NB4 (cell line): Measurements from ENCODE around the gene ZNF180.

Experiments
- DNase-seq: peaks from one replicate; pipeline ENCODE4 v3.0.0; 2010; ENCODE audit warnings: low read depth
- H3K4me3 ChIP-seq: one replicate; pipeline ENCODE4 v1.5.1; 2011; ENCODE audit warnings: mild to moderate bottlenecking, low read depth, low read length, moderate library complexity
- MYC ChIP-seq: IDR thresholded peaks from 2 replicates; pipeline ENCODE4 v1.6.1; 2011; ENCODE audit warnings: low read depth, low read length
- POLR2A ChIP-seq: IDR thresholded peaks from 2 replicates; pipeline ENCODE4 v1.6.1; 2011; ENCODE audit warnings: mild to moderate bottlenecking; ENCODE audit not compliant: insufficient read length; ENCODE audit errors: extremely low read depth
- TF ChIP-seq, protein P1 (sequence below): IDR thresholded peaks from 2 replicates; pipeline ENCODE4 v1.6.1; 2011; ENCODE audit warnings: low read depth, low read length
- TF ChIP-seq, protein P2 (sequence below): IDR thresholded peaks from one replicate; pipeline ENCODE4 v1.5.1; 2012; ENCODE audit warnings: low read depth, low read length

Gene ZNF180

DNA sequence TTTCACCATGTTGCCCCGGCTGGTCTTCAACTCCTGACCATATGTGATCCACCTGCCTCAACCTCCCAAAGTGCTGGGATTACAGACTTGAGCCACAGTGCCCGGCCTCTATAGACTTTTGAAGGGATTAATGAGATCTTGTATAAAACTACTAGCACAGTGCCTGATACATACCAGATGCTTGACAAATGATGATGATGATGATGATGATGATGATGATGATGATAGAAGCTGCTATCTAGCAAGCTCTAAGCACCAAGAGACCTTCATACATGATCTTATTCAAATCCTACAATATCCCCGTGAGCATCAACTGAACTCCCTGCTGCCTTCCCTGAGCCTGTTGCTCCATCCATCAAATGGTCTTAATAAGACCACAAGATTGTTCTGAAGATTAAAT is 14.7 kb upstream of the ZNF180 start:
- H3K4me3 ChIP-seq, result no peak overlapping the region
- TF ChIP-seq, protein P1, sequence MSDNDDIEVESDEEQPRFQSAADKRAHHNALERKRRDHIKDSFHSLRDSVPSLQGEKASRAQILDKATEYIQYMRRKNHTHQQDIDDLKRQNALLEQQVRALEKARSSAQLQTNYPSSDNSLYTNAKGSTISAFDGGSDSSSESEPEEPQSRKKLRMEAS, result no peak
- TF ChIP-seq MYC, result no peak
- no peak for DNase-seq

DNA sequence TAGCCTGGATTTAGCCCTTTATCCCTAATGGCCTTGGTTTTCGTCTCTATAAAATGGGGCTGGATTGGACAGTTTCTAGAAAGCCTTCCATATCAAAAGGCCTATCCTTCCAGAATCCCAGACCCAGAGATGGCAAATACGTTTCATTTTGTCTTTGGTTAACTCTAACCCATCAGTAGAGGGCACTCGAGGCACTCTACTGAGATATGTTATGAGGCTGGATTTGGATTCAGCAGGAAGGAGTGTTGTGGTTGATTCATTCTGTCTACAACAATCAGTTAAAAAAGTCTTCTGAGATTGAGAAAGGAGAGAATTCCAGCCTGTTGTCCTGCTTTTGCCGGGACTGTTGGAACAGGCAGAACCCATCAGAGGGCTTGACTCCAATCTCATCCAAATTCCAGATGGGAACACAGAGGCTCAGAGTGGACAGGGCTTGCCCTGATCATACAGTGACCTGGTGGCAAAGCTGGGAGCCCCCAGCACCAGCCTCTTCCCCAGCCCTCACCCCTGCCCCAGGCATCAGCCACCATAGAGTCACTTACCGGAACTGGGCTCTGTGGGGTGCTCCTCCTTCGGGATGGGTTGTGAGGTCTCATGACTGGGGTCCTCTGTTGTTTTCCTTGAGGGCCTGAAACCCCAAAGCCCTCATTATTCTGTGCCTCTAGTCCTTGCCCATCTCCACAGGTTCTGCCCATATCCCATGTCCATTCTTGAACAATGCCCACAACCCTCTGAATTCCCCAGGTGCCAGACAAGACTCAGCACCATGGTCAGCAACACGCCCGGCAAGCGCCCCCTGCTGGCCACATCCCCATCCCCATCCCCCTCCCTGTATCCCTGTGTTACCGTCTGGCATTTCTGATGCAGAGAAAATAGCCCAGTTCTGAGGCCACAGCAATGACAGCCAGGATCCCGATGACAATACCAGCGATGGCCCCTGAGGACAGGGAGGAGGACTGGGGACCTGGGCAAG is 12.3 kb upstream of the ZNF180 start:
- TF ChIP-seq, protein P2, sequence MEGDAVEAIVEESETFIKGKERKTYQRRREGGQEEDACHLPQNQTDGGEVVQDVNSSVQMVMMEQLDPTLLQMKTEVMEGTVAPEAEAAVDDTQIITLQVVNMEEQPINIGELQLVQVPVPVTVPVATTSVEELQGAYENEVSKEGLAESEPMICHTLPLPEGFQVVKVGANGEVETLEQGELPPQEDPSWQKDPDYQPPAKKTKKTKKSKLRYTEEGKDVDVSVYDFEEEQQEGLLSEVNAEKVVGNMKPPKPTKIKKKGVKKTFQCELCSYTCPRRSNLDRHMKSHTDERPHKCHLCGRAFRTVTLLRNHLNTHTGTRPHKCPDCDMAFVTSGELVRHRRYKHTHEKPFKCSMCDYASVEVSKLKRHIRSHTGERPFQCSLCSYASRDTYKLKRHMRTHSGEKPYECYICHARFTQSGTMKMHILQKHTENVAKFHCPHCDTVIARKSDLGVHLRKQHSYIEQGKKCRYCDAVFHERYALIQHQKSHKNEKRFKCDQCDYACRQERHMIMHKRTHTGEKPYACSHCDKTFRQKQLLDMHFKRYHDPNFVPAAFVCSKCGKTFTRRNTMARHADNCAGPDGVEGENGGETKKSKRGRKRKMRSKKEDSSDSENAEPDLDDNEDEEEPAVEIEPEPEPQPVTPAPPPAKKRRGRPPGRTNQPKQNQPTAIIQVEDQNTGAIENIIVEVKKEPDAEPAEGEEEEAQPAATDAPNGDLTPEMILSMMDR, result peak; percentile 56
- TF ChIP-seq MYC (no peak), POLR2A (no peak)
- TF ChIP-seq, protein P1, result no peak
- DNase-seq, result peak; percentile 53
- H3K4me3 ChIP-seq, result no peak overlapping the region

DNA sequence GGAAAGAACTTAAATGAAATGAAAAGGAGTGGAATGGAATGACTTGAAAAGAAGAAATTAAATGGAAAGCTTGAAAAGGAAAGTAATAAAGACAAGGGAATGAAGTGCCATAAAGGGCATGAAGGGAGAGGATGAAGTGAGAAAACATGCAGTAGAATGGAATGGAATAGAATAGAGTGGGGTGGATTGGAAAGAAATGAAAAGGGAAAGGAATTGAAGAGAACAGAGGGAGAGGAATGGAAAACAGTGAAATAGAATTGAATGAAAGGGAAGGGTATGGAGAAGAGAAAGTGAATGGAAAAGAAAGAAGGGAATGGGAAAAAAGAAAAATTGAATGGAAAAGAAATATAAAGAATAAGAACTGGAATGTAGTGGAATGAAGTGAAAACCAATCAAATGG is 9.2 kb upstream of the ZNF180 start:
- TF ChIP-seq MYC (no peak), POLR2A (no peak)
- TF ChIP-seq, protein P1, result no peak
- TF ChIP-seq, protein P2, result no peak

DNA sequence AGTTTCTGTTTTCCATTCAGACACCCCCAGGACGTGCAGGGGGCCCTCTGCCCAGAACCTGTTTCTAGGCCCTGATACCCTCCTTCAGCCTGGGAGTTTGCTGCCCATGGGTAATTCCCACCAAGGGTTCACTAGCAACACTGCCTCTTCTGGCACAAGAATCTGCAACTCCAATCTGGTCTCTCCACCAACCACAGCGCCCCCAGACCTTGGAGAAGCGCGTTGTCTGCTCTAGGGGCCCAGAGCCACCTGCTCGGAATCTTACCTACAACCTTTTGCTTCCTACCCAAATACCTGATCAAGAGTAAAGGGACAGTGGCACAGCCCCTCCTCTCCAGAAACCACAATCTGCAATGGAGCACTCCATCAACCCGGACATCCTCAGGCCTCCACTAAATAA is 763 bp downstream of the ZNF180 start:
- DNase-seq, result no peak

More for the DNA sequence above, 9.2 kb upstream of the ZNF180 start:
- no peak overlapping the region for H3K4me3 ChIP-seq
- DNase-seq, result no peak

DNA sequence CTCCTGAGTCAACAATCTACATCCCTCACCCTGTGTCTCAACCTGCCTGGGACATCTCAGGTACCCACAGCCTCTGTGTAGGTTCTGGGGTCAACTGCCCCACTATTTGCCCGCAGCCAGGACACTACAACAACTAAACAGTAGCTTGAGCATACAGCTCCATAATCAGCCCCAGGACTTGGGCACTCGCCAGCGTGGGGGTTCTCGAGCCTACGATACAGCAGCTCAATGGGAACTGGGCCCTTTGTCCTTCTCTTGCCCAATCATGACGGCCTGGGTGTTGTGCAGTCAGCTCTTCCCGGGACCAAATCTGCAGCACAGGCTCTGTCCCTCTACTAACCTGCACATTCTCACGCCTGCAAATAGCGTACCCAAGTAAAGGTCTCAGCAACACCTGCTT is 1.3 kb downstream of the ZNF180 start:
- peak overlapping the region; percentile 81 for H3K4me3 ChIP-seq
- TF ChIP-seq, protein P1, result no peak
- TF ChIP-seq MYC, result no peak
- TF ChIP-seq, protein P2, result no peak
- no peak for TF ChIP-seq POLR2A
- DNase-seq, result no peak

More for the DNA sequence above, 763 bp downstream of the ZNF180 start:
- peak overlapping the region; percentile 81 for H3K4me3 ChIP-seq
- TF ChIP-seq POLR2A, result no peak
- TF ChIP-seq, protein P2, result no peak
- TF ChIP-seq, protein P1, result no peak
- no peak for TF ChIP-seq MYC

DNA sequence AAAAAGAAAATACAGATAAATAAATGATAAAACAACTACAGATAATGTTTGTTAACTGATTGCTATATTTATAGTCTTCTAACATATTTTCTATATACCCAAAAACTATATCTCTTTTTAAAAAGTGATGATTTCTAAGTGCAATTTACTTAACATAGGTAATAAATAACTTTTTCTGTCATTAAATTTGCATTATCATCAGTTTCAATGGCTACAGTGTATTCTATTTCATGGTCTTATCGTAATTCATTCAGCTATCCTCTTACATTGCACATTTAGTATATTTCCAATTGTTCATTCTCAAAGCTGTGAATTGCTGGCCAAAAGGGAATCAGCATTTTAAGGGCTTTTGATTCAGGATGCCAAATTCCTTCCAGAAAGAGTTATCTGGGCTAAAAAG is 3.6 kb downstream of the ZNF180 start:
- no peak overlapping the region for H3K4me3 ChIP-seq
- no peak for DNase-seq
- TF ChIP-seq MYC, result no peak
- TF ChIP-seq, protein P1, result no peak
- TF ChIP-seq, protein P2, result no peak
- no peak for TF ChIP-seq POLR2A
